ENCODE results near the gene CD59. TPM values are rescaled to one million over a fixed set of nuclear protein-coding genes. Genes with fewer than 3 reads are reported as not detected.

CD59 gene
- total RNA-seq, 1 donor from 2014 or later, result 92.9 TPM

DNA sequence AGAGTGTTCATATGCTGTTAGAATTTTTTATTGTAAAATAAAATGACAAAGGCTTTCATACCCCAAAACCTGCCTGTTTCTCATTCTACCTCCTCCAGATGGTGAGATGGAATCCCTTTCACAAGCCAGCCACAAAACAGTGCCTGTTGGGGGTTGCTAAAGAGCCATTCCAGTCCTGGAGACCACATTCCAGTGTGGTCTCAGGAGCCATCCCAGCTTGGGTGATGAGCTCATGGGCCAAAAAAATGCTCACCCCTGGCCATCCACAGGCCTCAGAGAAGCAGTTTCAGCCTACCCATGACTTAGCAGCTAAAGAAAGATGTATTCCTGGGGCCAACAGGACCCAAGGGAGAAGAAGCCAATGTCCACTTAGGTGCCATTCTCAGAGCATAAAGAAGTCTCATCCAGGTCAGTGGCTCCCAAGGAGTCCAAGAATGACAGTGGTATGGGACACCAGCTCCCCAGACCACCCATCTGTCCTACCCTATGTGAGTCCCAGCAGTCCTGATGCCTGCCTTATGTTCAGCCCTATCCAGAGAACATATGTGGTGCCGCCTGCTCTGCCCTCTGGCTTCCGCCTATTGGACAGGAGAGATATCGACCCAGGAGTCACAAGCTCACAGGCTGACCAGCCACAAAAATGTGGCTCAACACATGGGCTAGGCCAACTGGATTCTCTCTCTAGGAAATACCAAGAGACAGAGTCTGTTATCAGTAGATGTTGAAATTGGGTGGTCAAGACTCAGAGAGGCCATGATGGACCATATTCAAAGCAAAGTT, 62.0 kb downstream of the CD59 start:
- TF ChIP-seq, protein P1, sequence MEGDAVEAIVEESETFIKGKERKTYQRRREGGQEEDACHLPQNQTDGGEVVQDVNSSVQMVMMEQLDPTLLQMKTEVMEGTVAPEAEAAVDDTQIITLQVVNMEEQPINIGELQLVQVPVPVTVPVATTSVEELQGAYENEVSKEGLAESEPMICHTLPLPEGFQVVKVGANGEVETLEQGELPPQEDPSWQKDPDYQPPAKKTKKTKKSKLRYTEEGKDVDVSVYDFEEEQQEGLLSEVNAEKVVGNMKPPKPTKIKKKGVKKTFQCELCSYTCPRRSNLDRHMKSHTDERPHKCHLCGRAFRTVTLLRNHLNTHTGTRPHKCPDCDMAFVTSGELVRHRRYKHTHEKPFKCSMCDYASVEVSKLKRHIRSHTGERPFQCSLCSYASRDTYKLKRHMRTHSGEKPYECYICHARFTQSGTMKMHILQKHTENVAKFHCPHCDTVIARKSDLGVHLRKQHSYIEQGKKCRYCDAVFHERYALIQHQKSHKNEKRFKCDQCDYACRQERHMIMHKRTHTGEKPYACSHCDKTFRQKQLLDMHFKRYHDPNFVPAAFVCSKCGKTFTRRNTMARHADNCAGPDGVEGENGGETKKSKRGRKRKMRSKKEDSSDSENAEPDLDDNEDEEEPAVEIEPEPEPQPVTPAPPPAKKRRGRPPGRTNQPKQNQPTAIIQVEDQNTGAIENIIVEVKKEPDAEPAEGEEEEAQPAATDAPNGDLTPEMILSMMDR (IDR thresholded peaks at IDR 0.05), result no peak
- Mint-ChIP-seq H3K4me1 (no peaks in the 10 kb centered on the region), H3K4me3 (no peak overlapping the region), H3K27me3 (peaks cover 11% of the 10 kb centered on the region), H3K27ac (no peak overlapping the region), H3K9me3 (peaks cover 9% of the 10 kb centered on the region), H3K36me3 (ENCODE audit: low read depth) (no peaks in the 10 kb centered on the region)
- POLR2A ChIA-PET, result no interaction called here
- ATAC-seq (ENCODE audit: low read depth) (no peak), DNase-seq (no peak)
- intact Hi-C loops (cut with micrococcal nuclease), result no loop called here
- CTCF ChIA-PET, result no interaction called here

DNA sequence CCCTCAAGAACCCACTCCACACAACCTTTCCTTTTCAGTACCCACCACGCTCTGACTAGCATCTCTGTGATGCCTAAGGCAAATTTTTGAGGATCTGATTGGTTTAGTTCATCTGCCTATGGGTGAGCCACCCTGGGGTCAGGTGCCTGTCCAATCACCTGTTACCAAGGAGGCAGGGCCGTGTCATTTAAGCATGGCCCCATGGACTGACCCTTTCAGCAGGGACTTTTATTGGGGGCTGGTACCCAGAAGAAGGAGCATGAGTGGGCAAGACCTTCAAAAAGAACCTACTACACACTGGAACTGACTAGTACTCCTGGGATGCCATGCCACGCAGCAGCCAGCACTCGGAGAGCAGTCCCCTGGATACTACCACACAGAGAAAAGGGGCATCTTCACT, 64.0 kb downstream of the CD59 start:
- H3K27ac Mint-ChIP-seq, result no peak overlapping the region
- H3K4me3 Mint-ChIP-seq, result no peak overlapping the region
- POLR2A ChIA-PET, result no interaction called here
- ATAC-seq (ENCODE audit: low read depth) (no peak), DNase-seq (no peak)
- H3K27me3 Mint-ChIP-seq, result peaks cover 6% of the 10 kb centered on the region
- H3K9me3 Mint-ChIP-seq, result peaks cover 2% of the 10 kb centered on the region
- CTCF ChIA-PET, result no interaction called here
- TF ChIP-seq, protein P1 (IDR thresholded peaks at IDR 0.05), result no peak
- no peaks in the 10 kb centered on the region for H3K36me3 Mint-ChIP-seq (ENCODE audit: low read depth)
- intact Hi-C loops (cut with micrococcal nuclease), result no loop called here
- H3K4me1 Mint-ChIP-seq, result no peaks in the 10 kb centered on the region

DNA sequence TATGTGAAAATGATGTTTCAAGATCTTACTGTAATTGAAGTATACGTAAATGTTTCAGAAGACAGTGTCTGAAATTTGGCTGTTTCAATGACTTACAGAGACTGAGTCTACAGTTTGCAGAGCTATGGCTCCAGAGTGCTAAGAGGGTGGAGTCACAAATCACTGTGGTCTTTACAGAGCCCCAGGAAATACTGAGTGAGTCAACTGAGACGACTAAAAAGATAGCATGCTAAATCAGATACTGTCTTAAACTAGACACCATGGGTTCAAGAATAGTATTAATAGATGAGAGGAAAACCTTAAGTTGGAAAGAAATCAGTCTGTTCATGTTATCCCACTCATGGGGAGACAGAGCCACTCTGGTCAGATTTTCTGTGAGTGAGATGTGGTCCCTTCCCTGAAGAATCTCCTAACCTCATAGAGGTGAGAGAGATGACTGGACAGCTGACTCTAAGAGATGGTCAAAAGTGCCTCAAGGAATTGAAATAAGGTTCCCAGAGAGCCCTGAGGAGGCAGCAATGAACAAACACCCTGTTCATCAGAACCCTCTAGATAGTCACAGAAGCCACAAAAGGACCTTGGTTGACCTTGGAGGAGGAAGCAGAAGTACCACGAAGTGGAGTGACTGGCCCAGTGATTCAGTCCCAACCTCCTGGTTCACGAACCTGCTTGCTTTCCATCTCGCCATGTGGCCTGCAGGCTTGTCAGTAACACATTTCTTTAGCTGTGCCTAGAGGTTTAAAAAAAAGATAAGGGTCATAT, 65.8 kb downstream of the CD59 start:
- H3K9me3 Mint-ChIP-seq, result no peaks in the 10 kb centered on the region
- DNase-seq (no peak), ATAC-seq (ENCODE audit: low read depth) (no peak)
- no peak overlapping the region for H3K4me3 Mint-ChIP-seq
- H3K27me3 Mint-ChIP-seq, result peaks cover 4% of the 10 kb centered on the region
- POLR2A ChIA-PET, result no interaction called here
- TF ChIP-seq, protein P1 (IDR thresholded peaks at IDR 0.05), result no peak
- CTCF ChIA-PET, result no interaction called here
- H3K27ac Mint-ChIP-seq, result no peak overlapping the region
- no peaks in the 10 kb centered on the region for H3K4me1 Mint-ChIP-seq
- no peaks in the 10 kb centered on the region for H3K36me3 Mint-ChIP-seq (ENCODE audit: low read depth)
- intact Hi-C loops (cut with micrococcal nuclease), result no loop called here

DNA sequence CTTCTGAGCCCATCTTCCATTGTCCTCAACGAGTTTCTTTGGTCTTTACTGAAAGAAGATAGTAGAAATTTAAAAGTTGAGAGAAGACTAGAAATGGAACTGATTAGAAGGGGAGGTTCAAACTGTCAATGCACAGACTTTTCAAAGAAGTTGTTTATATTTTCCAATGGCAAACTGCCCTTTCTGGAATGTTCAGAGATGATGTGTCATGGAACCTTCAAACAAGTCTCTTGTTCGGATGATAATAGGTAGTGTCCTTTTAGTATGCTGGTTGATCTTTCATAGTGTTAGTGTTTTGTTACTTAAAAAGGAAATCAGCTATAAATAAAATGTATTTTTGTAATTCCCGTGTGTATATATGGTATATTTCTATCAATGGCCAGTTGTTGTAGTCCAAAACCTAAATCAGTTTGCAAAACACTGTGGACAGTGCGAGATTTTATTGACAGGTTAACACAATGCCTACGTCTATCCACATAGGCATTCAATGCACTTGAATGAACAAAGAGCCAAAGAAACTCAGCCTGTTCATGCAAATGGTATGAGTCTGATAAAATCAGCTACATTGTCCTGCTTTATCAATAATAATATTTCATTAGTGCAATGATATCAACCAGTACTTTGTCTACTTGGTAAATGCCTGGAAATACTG, 66.5 kb downstream of the CD59 start:
- peaks cover 7% of the 10 kb centered on the region for H3K27me3 Mint-ChIP-seq
- no peaks in the 10 kb centered on the region for H3K9me3 Mint-ChIP-seq
- intact Hi-C loops (cut with micrococcal nuclease), result no loop called here
- TF ChIP-seq, protein P1 (IDR thresholded peaks at IDR 0.05), result no peak
- no peaks in the 10 kb centered on the region for H3K4me1 Mint-ChIP-seq
- ChIA-PET CTCF (no interaction called here), POLR2A (no interaction called here)
- H3K4me3 Mint-ChIP-seq, result no peak overlapping the region
- no peak for DNase-seq
- H3K36me3 Mint-ChIP-seq (ENCODE audit: low read depth), result no peaks in the 10 kb centered on the region
- no peak overlapping the region for H3K27ac Mint-ChIP-seq
- ATAC-seq (ENCODE audit: low read depth), result no peak

DNA sequence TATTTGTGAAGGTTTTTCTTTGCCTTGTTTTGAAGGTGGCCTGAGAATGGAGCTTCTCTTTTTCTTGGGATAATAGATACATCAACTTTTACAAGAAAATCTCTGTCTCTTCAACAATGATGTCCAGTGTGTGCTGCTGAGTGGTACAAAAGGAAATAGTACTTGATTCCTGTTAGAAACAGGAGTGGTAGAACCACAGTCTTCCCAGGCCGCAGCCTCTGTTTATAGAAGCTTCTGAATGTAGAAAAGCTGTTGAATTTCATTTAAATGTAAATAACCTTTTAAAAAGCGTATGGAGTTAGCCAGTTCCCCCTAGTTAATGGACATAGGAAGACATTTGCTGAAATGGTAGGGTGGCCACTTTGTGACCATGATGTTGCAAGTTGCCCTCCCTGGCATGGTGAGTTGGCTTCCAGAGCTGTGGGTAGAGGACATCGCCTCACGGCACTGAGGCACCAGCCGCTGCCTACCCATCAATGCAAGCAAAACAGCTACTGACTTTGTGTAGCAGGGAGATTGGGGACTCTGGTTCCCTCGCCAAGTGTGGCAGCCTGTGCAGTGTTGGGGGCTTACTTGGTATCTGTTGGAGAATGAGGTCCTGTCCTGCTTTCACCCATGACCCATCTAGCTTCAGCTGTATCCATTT, 67.1 kb downstream of the CD59 start:
- Mint-ChIP-seq H3K36me3 (ENCODE audit: low read depth) (no peaks in the 10 kb centered on the region), H3K4me3 (no peak overlapping the region), H3K27ac (no peak overlapping the region), H3K4me1 (no peaks in the 10 kb centered on the region), H3K9me3 (no peaks in the 10 kb centered on the region), H3K27me3 (peaks cover 14% of the 10 kb centered on the region)
- DNase-seq (no peak), ATAC-seq (ENCODE audit: low read depth) (no peak)
- TF ChIP-seq, protein P1 (IDR thresholded peaks at IDR 0.05), result no peak
- intact Hi-C loops (cut with micrococcal nuclease), result no loop called here
- ChIA-PET CTCF (no interaction called here), POLR2A (no interaction called here)

Data from activated B cell treated with CpG ODN at 0.5 μM for 24 hours (primary cell).